PC-3 (cell line): ENCODE measurements around the gene SLC9B1. TPM values are rescaled to one million over a fixed set of nuclear protein-coding genes. Genes with fewer than 3 reads are reported as not detected.
"Not testable (repeated sequence)": the region's sequence is repeated elsewhere in the genome, so short reads cannot be mapped to it uniquely, and the experiment has no call there.

Experiments
- ATAC-seq: fragments of 200-7000 bp; cut with Tn5 transposase; 2 replicates; pipeline ENCODE4 v1.9.1; 2020; ENCODE audit warnings: mild to moderate bottlenecking, moderate library complexity
- BruUV-seq: library from RNA; stranded (reverse); fragments of 400-500 nt; replicated peaks from 2 replicates; lab custom pipeline; 2021; lab: Mats Ljungman, UMichigan
- CTCF ChIA-PET: fragments of 300-600 bp; sonication (Branson Sonifier 250); formaldehyde crosslinking; loops from one replicate; lab custom pipeline; 2022; ENCODE audit warnings: antibody characterized with exemption; lab: Charles Lee
- POLR2A ChIA-PET: fragments of 300-600 bp; sonication (Branson Sonifier 250); formaldehyde crosslinking; loops from one replicate; lab custom pipeline; 2022; ENCODE audit warnings: antibody characterized with exemption; ENCODE audit not compliant: unreplicated experiment; lab: Charles Lee
- DNase-seq: peaks from one replicate; pipeline ENCODE4 v3.0.0-alpha.2; 2015
- H2AFZ ChIP-seq: fragments of 300-600 bp; sonication (generic); 2 replicates; pipeline ENCODE4 v1.6.0; 2016; ENCODE audit warnings: antibody characterized with exemption, low read length
- H3F3A ChIP-seq: fragments of 300-600 bp; sonication (generic); one replicate; pipeline ENCODE4 v1.6.0; 2017; ENCODE audit warnings: antibody characterized with exemption, low read length, control low read depth, mild to moderate bottlenecking; ENCODE audit not compliant: unreplicated experiment
- H3K27ac ChIP-seq: fragments of 300-600 bp; sonication (generic); 2 replicates; pipeline ENCODE4 v1.5.1; 2016; ENCODE audit warnings: mild to moderate bottlenecking, low read length
- H3K27me3 ChIP-seq: fragments of 300-600 bp; sonication (generic); 2 replicates; pipeline ENCODE4 v1.6.1; 2016; ENCODE audit warnings: low read length, mixed read lengths
- H3K36me3 ChIP-seq: fragments of 300-600 bp; sonication (generic); 2 replicates; pipeline ENCODE4 v1.6.1; 2016; ENCODE audit warnings: low read depth, mixed run types, low read length, mixed read lengths
- H3K4me1 ChIP-seq: fragments of 300-600 bp; sonication (generic); 2 replicates; pipeline ENCODE4 v1.5.1; 2016; ENCODE audit warnings: low read length; ENCODE audit not compliant: insufficient read depth
- H3K4me2 ChIP-seq: fragments of 300-600 bp; sonication (generic); 2 replicates; pipeline ENCODE4 v1.6.0; 2016; ENCODE audit warnings: low read length
- H3K4me3 ChIP-seq: fragments of 300-600 bp; sonication (generic); 2 replicates; pipeline ENCODE4 v1.5.1; 2016; ENCODE audit warnings: mild to moderate bottlenecking, low read length, mixed read lengths
- H3K79me2 ChIP-seq: fragments of 300-600 bp; sonication (generic); 2 replicates; pipeline ENCODE4 v1.6.1; 2017; ENCODE audit warnings: low read length, mixed read lengths
- H3K9ac ChIP-seq: fragments of 300-600 bp; sonication (generic); 2 replicates; pipeline ENCODE4 v1.6.0; 2016; ENCODE audit warnings: mild to moderate bottlenecking, low read length
- H3K9me2 ChIP-seq: fragments of 300-600 bp; sonication (generic); replicated peaks from 2 replicates; pipeline ENCODE4 v1.6.1; 2016; ENCODE audit warnings: mixed run types, low read length, mixed read lengths
- H3K9me3 ChIP-seq: fragments of 300-600 bp; sonication (generic); 2 replicates; pipeline ENCODE4 v1.6.1; 2016; ENCODE audit warnings: low read length, mixed read lengths
- H4K20me1 ChIP-seq: fragments of 300-600 bp; sonication (generic); 2 replicates; pipeline ENCODE4 v1.6.1; 2016; ENCODE audit warnings: low read length, mixed read lengths
- CTCF ChIP-seq: fragments of 300-600 bp; sonication (generic); conservative IDR thresholded peaks from 2 replicates; pipeline ENCODE4 v1.5.1; 2017; ENCODE audit warnings: antibody characterized with exemption, low read depth, mild to moderate bottlenecking, low read length
- EZH2 ChIP-seq: fragments of 300-600 bp; sonication (generic); IDR thresholded peaks from one replicate; pipeline ENCODE4 v1.6.1; 2017; ENCODE audit warnings: antibody characterized with exemption, mild to moderate bottlenecking, low read length; ENCODE audit not compliant: unreplicated experiment
- EZH2phosphoT487 ChIP-seq: fragments of 300-600 bp; sonication (generic); IDR thresholded peaks from 2 replicates; pipeline ENCODE4 v1.6.1; 2018; ENCODE audit warnings: mild to moderate bottlenecking, antibody characterized with exemption, low read length, borderline replicate concordance
- intact Hi-C: fragments of 100-400 bp; cut with micrococcal nuclease; formaldehyde crosslinking; loops from 2 replicates; pipeline ENCODE4 v1.9.0; 2023
- total RNA-seq: library from RNA; depleted of rRNA; stranded (reverse); fragments of >200 nt; gene quantifications from 2 replicates; pipeline ENCODE4 v1.2.3, GENCODE V29; 2014

Gene SLC9B1
- total RNA-seq, 1 experiment from 2014 or later: not detected

DNA sequence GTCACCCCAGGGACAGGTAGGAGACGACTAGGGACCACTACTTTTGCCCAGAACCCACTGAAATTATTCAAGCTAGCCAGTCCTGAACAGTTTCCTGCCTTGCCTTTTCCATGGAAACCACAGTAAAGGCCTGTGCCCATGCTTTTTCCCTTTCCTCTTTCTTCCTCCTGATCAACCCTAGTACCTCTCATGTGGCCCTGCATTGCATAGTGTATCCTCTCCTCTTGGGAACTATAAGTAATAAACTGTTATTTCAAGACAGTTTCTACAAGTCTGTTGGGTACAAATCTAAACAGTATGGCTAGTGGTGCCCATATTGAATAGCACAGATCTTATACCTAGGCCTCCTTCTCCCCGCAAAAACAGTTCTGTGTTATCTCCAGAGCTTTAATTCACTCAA lies 136.2 kb downstream of the SLC9B1 start:
- H3K9me3 ChIP-seq: no peaks in the 10 kb centered on the region
- DNase-seq: no peak
- no TSS peak for BruUV-seq
- H3K9me2 ChIP-seq: no peaks in the 10 kb centered on the region
- no peaks in the 10 kb centered on the region for H3K79me2 ChIP-seq
- H2AFZ ChIP-seq: no peak overlapping the region
- TF ChIP-seq CTCF (no peak), EZH2 (no peak), EZH2phosphoT487 (no peak)
- intact Hi-C loops: no loop called here
- no peak overlapping the region for H3K27ac ChIP-seq
- ChIA-PET POLR2A (no interaction called here), CTCF (no interaction called here)
- H3K4me2 ChIP-seq: no peak overlapping the region
- H3K4me3 ChIP-seq: no peak overlapping the region
- no peaks in the 10 kb centered on the region for H3K27me3 ChIP-seq
- ATAC-seq: no peak
- H3K9ac ChIP-seq: no peak overlapping the region
- H3K36me3 ChIP-seq: no peaks in the 10 kb centered on the region
- H3K4me1 ChIP-seq: no peaks in the 10 kb centered on the region
- no peaks in the 10 kb centered on the region for H4K20me1 ChIP-seq
- H3F3A ChIP-seq: no peaks in the 10 kb centered on the region

DNA sequence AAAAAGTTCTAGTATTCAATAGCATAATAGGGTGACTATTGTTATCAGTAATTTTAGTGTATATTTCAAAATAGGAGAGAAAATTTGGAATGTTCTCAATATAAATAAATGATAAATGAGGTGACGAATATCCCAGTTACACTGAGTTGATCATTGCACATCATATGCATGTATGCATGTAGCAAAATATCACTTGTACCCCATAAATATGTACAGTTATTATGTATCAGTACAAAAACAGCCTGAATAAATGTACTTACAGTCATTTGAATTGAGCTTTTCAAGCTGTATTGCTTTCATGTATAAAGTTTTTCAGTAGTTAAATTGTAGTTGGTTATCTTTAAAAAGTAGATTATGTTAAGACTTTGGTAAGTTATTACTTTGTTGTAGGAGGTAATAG lies 138.2 kb downstream of the SLC9B1 start:
- ATAC-seq (no peak), DNase-seq (no peak)
- no peak overlapping the region for H3K27ac ChIP-seq
- no peaks in the 10 kb centered on the region for H4K20me1 ChIP-seq
- no peak for TF ChIP-seq EZH2
- peaks cover 13% of the 10 kb centered on the region for H3K36me3 ChIP-seq
- no peaks in the 10 kb centered on the region for H3K79me2 ChIP-seq
- CTCF ChIA-PET: no interaction called here
- POLR2A ChIA-PET: no interaction called here
- no peaks in the 10 kb centered on the region for H3K27me3 ChIP-seq
- H2AFZ ChIP-seq: no peak overlapping the region
- no peak overlapping the region for H3K4me3 ChIP-seq
- H3K4me2 ChIP-seq: no peak overlapping the region
- intact Hi-C loops: no loop called here
- no peak overlapping the region for H3K9ac ChIP-seq
- no peaks in the 10 kb centered on the region for H3F3A ChIP-seq
- H3K9me3 ChIP-seq: no peaks in the 10 kb centered on the region
- no peaks in the 10 kb centered on the region for H3K9me2 ChIP-seq
- H3K4me1 ChIP-seq: no peaks in the 10 kb centered on the region
- no TSS peak for BruUV-seq

DNA sequence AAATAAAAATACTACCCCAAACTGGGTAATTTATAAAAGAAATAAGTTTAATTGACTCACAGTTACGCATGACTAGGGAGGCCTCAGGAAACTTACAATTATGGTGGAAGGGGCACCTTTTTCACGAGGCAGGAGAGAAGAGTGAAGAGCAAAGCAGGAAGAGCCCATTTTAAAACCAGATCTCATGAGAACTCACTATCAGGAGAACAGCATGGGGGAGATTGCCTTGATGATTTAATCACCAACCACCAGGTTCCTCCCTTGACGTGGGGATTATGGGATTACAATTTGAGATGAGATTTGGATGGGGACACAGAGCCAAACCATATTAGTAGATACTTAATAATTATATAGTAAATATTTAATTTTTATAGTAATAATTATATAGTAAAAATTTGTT lies 140.6 kb downstream of the SLC9B1 start:
- H3K4me2 ChIP-seq: no peak overlapping the region
- no peak for DNase-seq
- no peaks in the 10 kb centered on the region for H3K9me3 ChIP-seq
- POLR2A ChIA-PET: no interaction called here
- peaks cover 7% of the 10 kb centered on the region; the same call in 1 of the 2 replicates for H3K79me2 ChIP-seq
- no peak for ATAC-seq
- H3K36me3 ChIP-seq: peaks cover 33% of the 10 kb centered on the region
- no peaks in the 10 kb centered on the region for H3F3A ChIP-seq
- BruUV-seq: no TSS peak
- no peak overlapping the region for H3K27ac ChIP-seq
- CTCF ChIA-PET: no interaction called here
- TF ChIP-seq EZH2: no peak
- no peak for TF ChIP-seq EZH2phosphoT487
- TF ChIP-seq CTCF: no peak
- no peaks in the 10 kb centered on the region for H3K4me1 ChIP-seq
- no peaks in the 10 kb centered on the region for H3K27me3 ChIP-seq
- H3K4me3 ChIP-seq: no peak overlapping the region
- intact Hi-C loops: no loop called here
- H3K9ac ChIP-seq: no peak overlapping the region
- H2AFZ ChIP-seq: no peak overlapping the region
- H3K9me2 ChIP-seq: no peaks in the 10 kb centered on the region
- no peaks in the 10 kb centered on the region for H4K20me1 ChIP-seq

- ATAC-seq, H3F3A ChIP-seq, BruUV-seq, H4K20me1 ChIP-seq, H3K27ac ChIP-seq, H2AFZ ChIP-seq, H3K4me1 ChIP-seq, intact Hi-C loops, POLR2A ChIA-PET, H3K4me3 ChIP-seq, H3K9me2 ChIP-seq, H3K4me2 ChIP-seq, DNase-seq, H3K27me3 ChIP-seq, H3K9ac ChIP-seq, H3K9me3 ChIP-seq, CTCF ChIA-PET: not testable (repeated sequence)
- peaks cover 11% of the 10 kb centered on the region for H3K79me2 ChIP-seq
- H3K36me3 ChIP-seq: peaks cover 33% of the 10 kb centered on the region
Observed at GRCh38 chr4:102878349-102878748, 141.2 kb downstream of the SLC9B1 start.

DNA sequence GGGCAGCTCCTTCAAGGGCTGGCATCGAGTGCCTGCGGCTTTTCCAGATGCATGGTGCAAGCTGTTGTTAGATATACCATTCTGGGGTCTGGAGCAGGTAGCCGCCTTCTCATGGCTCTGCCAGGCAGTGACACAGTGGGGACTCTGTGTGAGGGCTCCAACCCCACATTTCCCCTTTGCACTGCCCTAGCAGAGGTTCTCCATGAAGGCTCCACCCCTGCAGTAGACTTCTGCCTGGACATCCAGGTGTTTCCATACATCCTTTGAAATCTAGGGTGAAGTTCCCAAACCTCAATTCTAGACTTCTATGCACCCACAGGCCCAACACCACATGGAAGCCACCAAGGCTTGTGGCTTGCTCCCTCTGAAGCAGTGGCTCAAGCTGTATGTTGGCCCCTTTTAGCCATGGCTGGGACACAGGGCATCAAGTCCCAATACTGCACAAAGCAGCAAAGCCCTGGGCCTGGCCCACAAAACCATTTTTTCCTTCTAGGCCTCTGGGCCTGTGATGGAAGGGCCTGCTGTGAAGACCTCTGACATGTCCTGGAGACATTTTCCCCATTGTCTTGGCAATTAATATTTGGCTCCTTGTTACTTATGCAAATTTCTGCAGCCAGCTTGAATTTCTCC lies 141.9 kb downstream of the SLC9B1 start:
- ATAC-seq: not testable (repeated sequence)

More for the DNA sequence above, 141.9 kb downstream of the SLC9B1 start:
- DNase-seq, H3K4me3 ChIP-seq, H3K27me3 ChIP-seq, BruUV-seq, H4K20me1 ChIP-seq, H2AFZ ChIP-seq, H3K27ac ChIP-seq, H3K9me2 ChIP-seq, H3F3A ChIP-seq, CTCF ChIA-PET, POLR2A ChIA-PET, H3K4me1 ChIP-seq, intact Hi-C loops, H3K4me2 ChIP-seq, H3K9me3 ChIP-seq, H3K9ac ChIP-seq: not testable (repeated sequence)
- Histone ChIP-seq H3K79me2 (peaks cover 19% of the 10 kb centered on the region), H3K36me3 (peaks cover 33% of the 10 kb centered on the region)
